K562 treated with DMSO at 1 percent for 4 hours (cell line): Measurements from ENCODE around the gene ZNF430. TPM values are rescaled to one million over a fixed set of nuclear protein-coding genes. Genes with fewer than 3 reads are reported as not detected.

Experiments
- total RNA-seq: library from RNA; unstranded; fragments of 300-600 nt; gene quantifications from 2 replicates; pipeline ENCODE4 v1.2.3, GENCODE V29; 2022; ENCODE audit not compliant: insufficient read depth

The ZNF430 gene
- 1.9 and 4.2 TPM in 2 replicates for total RNA-seq

DNA sequence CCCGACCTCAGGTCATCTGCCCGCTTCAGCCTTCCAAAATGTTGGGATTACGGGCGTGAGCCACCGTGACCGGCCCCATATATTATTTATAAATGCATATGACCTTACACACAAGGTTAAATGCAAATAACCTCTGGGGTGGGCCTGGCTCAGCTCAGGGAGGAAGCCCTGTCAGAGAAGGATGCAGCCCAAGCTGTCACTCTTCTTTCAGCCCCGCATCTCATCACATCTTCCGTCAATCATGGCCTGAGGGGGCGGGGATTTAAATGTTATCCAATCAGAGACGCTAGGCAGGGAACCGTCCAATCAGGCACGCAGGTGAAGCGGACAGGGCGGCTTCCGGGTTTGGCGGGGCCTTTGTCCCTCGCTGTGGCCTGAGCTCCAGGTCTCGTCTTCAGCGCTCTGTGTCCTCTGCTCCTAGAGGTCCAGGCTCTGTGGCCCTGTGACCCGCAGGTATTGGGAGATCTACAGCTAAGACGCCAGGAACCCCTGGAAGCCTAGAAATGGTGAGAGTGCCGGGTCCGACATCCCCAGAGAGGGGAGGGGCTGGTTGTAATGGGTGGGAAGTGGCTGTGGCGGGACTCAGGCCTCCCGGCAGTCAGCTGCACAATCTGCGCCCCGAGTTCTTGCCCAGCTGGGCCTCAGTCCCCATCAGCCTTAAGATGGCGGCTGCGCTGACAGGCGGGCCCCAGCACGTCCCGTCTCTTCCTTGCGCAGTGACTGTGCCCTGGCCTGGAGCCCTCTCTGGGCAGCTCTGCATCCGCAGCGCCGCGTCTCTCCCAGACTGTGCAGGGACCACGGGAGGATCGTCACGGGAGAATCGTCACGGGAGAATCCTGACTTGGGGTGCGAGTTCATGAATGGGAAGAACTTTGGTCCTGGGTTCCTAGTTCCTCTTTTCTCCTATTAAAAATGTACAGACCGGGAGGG lies at the start of gene ZNF430:
Gene ZNF430, plus strand, starts transcription at position 360 of the 930 bp plus-strand sequence. Its CDS starts 144 bp downstream, at position 504.

GRCh38 chr19:21082011-21082975 lies 61.8 kb downstream of the ZNF430 start, which contains the start of gene ZNF714:
ZNF714 (plus strand) TSS chr19:21082203; CDS start chr19:21098269, 16,066 bp downstream.

Other genes starting within 250 kb of the ZNF430 start
- gene ZNF66, start 244.4 kb upstream of the ZNF430 start, total RNA-seq = not detected in 2 replicates
- gene ZNF85, start 97.4 kb upstream of the ZNF430 start, total RNA-seq = 0.99 TPM in 1 of 2 replicates, not detected in the other
- gene ZNF714, start 61.5 kb downstream of the ZNF430 start, total RNA-seq = 7.6 and 13.8 TPM in 2 replicates
- 11.9 and 12.8 TPM in 2 replicates for gene ZNF431, start 121.4 kb downstream of the ZNF430 start, total RNA-seq